CD4-positive, alpha-beta T cell (primary cell): ENCODE results near the gene MYH6. TPM values are rescaled to one million over a fixed set of nuclear protein-coding genes. Genes with fewer than 3 reads are reported as not detected.

Source experiments
- ATAC-seq: fragments of 200-7000 bp; cut with Tn5 transposase; one replicate; pipeline ENCODE4 v1.10.0; 2022; ENCODE audit warnings: mild to moderate bottlenecking; ENCODE audit not compliant: poor library complexity
- CTCF ChIA-PET: fragments of 350-600 bp; sonication (Branson Sonifier 250); formaldehyde crosslinking; loops from one replicate; lab custom pipeline; 2021; ENCODE audit warnings: antibody characterized with exemption, inconsistent platforms; lab: Charles Lee
- POLR2A ChIA-PET: fragments of 350-600 bp; sonication (Branson Sonifier 250); formaldehyde crosslinking; loops from one replicate; lab custom pipeline; 2021; ENCODE audit warnings: antibody characterized with exemption, inconsistent platforms; lab: Charles Lee
- DNase-seq, 14 experiments: peaks; one replicate each; pipeline ENCODE4 v3.0.0-alpha.2; 2013 to 2020; ENCODE audit warnings: mixed read lengths in 2 of 14
- H3K27ac ChIP-seq, 2 donors: one replicate each; pipeline versions ENCODE4 v1.5.1 to v1.7.0; 2013; ENCODE audit warnings: low read length in 2 of 2, low read depth in 1 of 2, mild to moderate bottlenecking in 1 of 2
- H3K27me3 ChIP-seq, 2 experiments: 1 replicate in 1 of 2; 2 replicates in 1 of 2; pipeline versions ENCODE4 v1.6.1 to v1.7.0; 2013; ENCODE audit warnings: low read length in 2 of 2, control low read depth in 1 of 2, mild to moderate bottlenecking in 1 of 2, moderate library complexity in 1 of 2; ENCODE audit not compliant: insufficient read depth in 2 of 2, control insufficient read depth in 1 of 2
- H3K36me3 ChIP-seq: one replicate; pipeline ENCODE4 v1.6.1; 2013; ENCODE audit warnings: low read length, control low read depth; ENCODE audit not compliant: insufficient read depth
- H3K4me1 ChIP-seq: one replicate; pipeline ENCODE4 v1.6.1; 2013; ENCODE audit warnings: low read length, control low read depth; ENCODE audit not compliant: insufficient read depth
- H3K4me3 ChIP-seq: one replicate; pipeline ENCODE4 v1.5.1; 2013; ENCODE audit warnings: mild to moderate bottlenecking, low read length, moderate library complexity
- H3K9me3 ChIP-seq, 2 experiments: 1 replicate in 1 of 2; 2 replicates in 1 of 2; pipeline versions ENCODE4 v1.6.1 to v1.7.0; 2013; ENCODE audit warnings: low read length in 2 of 2, mild to moderate bottlenecking in 2 of 2, control low read depth in 1 of 2, moderate library complexity in 1 of 2; ENCODE audit not compliant: control insufficient read depth in 1 of 2, insufficient read depth in 1 of 2
- H3K27ac Mint-ChIP-seq: one replicate; pipeline ENCODE4 v1.8.0; 2020; ENCODE audit warnings: mixed read lengths
- H3K27me3 Mint-ChIP-seq: one replicate; pipeline ENCODE4 v1.8.0; 2021; ENCODE audit warnings: mixed read lengths
- H3K36me3 Mint-ChIP-seq: one replicate; pipeline ENCODE4 v1.8.0; 2021; ENCODE audit warnings: low read depth, mixed read lengths
- H3K4me1 Mint-ChIP-seq: one replicate; pipeline ENCODE4 v1.8.0; 2021; ENCODE audit warnings: low read depth, mixed read lengths
- H3K4me3 Mint-ChIP-seq: one replicate; pipeline ENCODE4 v1.8.0; 2020; ENCODE audit warnings: mild to moderate bottlenecking, mixed read lengths
- H3K9me3 Mint-ChIP-seq: one replicate; pipeline ENCODE4 v1.8.0; 2020; ENCODE audit warnings: mixed read lengths
- intact Hi-C, 2 experiments: fragments of 100-400 bp; cut with DNase I in 1 of 2; cut with micrococcal nuclease in 1 of 2; formaldehyde crosslinking; loops; one replicate each; pipeline versions ENCODE4 v1.15.1 to v1.9.0; 2023 to 2025; cut with DNase I, micrococcal nuclease
- total RNA-seq, 174 experiments: library from RNA in 2 of 174; stranded (reverse) in 2 of 174; gene quantifications; one replicate each; pipeline ENCODE4 v1.2.3 and lab custom pipeline; 2021 to 2026
- TF ChIP-seq, protein P1 (sequence below): fragments of 200-600 bp; IDR thresholded peaks from one replicate; pipeline ENCODE4 v1.8.0; 2022; ENCODE audit warnings: antibody characterized with exemption, mild to moderate bottlenecking

MYH6 gene
- total RNA-seq, 2 experiments from 2014 or later: not detected

DNA sequence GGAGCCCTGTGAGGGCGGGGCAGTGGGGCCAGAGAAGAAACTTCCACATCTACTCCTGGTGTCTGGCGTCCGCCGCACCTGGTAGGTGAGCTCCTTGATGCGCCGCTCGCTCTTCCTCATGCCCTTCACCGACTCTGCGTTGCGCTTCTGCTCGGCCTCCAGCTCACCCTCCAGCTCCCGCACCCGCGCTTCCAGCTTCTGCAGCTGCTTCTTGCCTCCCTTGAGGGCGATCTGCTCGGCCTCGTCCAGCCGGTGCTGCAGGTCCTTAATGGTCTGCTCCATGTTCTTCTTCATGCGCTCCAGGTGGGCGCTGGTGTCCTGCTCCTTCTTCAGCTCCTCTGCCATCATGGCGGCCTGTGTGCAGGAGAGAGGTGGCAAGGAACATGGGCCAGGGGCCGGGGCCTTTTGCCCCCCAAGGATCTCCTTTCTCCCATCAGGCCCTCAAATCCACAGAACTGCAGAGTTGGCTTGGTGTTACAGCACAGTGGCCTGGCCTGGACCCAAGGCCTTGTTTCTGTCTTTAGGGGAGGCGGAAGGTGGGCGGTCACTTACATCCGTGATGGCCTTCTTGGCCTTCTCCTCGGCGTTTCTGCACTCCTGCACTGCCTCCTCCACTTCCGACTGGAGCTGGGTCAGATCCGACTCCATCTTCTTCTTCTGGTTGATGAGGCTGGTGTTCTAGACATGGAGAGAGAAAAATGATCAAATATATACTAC lies 23.6 kb downstream of the MYH6 start:
- ChIA-PET CTCF (no interaction called here), POLR2A (no interaction called here)
- intact Hi-C loops: no loop called here
- no peaks in the 10 kb centered on the region for H3K9me3 ChIP-seq
- no peaks in the 10 kb centered on the region for H3K36me3 Mint-ChIP-seq
- H3K4me1 Mint-ChIP-seq: no peaks in the 10 kb centered on the region
- no peak overlapping the region for H3K4me3 Mint-ChIP-seq
- no peak overlapping the region for H3K27ac ChIP-seq
- peaks cover 24% of the 10 kb centered on the region for H3K27me3 Mint-ChIP-seq
- H3K4me3 ChIP-seq: no peak overlapping the region
- no peak overlapping the region for H3K27ac Mint-ChIP-seq
- H3K4me1 ChIP-seq: no peaks in the 10 kb centered on the region
- no peaks in the 10 kb centered on the region for H3K27me3 ChIP-seq
- H3K9me3 Mint-ChIP-seq: no peaks in the 10 kb centered on the region
- TF ChIP-seq, protein P1, sequence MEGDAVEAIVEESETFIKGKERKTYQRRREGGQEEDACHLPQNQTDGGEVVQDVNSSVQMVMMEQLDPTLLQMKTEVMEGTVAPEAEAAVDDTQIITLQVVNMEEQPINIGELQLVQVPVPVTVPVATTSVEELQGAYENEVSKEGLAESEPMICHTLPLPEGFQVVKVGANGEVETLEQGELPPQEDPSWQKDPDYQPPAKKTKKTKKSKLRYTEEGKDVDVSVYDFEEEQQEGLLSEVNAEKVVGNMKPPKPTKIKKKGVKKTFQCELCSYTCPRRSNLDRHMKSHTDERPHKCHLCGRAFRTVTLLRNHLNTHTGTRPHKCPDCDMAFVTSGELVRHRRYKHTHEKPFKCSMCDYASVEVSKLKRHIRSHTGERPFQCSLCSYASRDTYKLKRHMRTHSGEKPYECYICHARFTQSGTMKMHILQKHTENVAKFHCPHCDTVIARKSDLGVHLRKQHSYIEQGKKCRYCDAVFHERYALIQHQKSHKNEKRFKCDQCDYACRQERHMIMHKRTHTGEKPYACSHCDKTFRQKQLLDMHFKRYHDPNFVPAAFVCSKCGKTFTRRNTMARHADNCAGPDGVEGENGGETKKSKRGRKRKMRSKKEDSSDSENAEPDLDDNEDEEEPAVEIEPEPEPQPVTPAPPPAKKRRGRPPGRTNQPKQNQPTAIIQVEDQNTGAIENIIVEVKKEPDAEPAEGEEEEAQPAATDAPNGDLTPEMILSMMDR: no peak
- ATAC-seq: no peak
- no peak for DNase-seq
- no peaks in the 10 kb centered on the region for H3K36me3 ChIP-seq

DNA sequence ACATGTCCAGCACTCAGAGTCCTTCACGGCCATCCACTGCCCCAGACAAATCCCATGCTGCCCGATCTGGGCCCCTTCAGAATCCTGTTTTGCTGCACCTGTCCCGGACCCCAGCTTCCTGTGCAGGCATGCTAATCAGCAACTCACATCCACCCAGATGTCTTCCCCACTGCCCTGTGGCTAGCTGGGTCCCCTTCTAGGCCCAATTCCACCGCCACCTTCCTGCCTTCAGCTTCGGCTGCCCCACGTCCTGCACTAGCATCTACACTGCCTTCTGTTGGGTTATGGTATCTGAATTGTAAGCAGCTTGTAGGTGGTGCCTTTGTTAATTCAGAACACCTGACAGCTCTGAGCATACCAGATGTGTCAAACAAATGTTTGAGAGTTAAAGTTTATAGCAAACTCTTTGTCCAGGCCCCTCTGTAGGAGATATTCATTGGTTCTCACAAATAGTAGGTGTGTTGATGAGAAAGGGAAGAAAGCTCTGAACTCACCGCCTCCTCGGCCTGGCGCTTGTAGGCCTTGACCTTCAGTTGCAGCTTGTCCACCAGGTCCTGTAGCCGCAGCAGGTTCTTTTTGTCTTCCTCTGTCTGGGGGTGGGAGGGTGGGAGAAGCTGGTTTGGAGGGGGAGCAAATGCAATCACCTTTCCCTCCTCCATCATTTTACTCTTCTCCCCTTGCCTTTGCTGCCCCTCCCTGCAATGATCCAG lies 25.2 kb downstream of the MYH6 start:
- Mint-ChIP-seq H3K9me3 (no peaks in the 10 kb centered on the region), H3K27ac (no peak overlapping the region), H3K36me3 (no peaks in the 10 kb centered on the region), H3K27me3 (peaks cover 24% of the 10 kb centered on the region), H3K4me1 (no peaks in the 10 kb centered on the region), H3K4me3 (no peak overlapping the region)
- intact Hi-C loops: no loop called here
- H3K9me3 ChIP-seq: no peaks in the 10 kb centered on the region
- TF ChIP-seq, protein P1: no peak
- no peak overlapping the region for H3K27ac ChIP-seq
- POLR2A ChIA-PET: no interaction called here
- DNase-seq (no peak), ATAC-seq (no peak)
- no peak overlapping the region for H3K4me3 ChIP-seq
- no peaks in the 10 kb centered on the region for H3K4me1 ChIP-seq
- no peaks in the 10 kb centered on the region for H3K36me3 ChIP-seq
- CTCF ChIA-PET: interaction anchor here (1.3 kb wide), 1 partner anchor 117 kb away, joined by 4 read pairs; no protein-coding TSS in a partner anchor
- H3K27me3 ChIP-seq: no peaks in the 10 kb centered on the region

DNA sequence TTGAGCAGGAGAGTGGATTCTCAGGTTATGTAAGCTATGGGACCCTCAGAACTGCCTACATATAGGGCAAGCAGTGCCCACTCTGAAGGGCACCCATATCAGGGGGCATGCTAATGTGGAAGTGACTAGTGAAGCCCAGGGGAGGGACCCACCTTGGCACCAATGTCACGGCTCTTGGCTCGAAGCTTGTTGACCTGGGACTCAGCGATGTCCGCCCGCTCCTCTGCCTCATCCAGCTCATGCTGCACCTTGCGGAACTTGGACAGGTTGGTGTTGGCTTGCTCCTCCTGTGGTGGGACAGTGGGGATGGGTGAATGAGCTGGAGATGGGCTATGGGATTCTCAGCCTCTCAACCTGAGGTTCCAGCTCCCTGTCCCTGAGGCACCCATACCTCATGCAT lies 25.8 kb downstream of the MYH6 start:
- no peaks in the 10 kb centered on the region for H3K36me3 ChIP-seq
- DNase-seq (no peak), ATAC-seq (no peak)
- H3K4me3 Mint-ChIP-seq: no peak overlapping the region
- intact Hi-C loops: no loop called here
- CTCF ChIA-PET: no interaction called here
- TF ChIP-seq, protein P1: no peak
- H3K9me3 Mint-ChIP-seq: no peaks in the 10 kb centered on the region
- no peaks in the 10 kb centered on the region for H3K9me3 ChIP-seq
- H3K36me3 Mint-ChIP-seq: no peaks in the 10 kb centered on the region
- H3K27ac Mint-ChIP-seq: no peak overlapping the region
- H3K27me3 ChIP-seq: no peaks in the 10 kb centered on the region
- H3K4me3 ChIP-seq: no peak overlapping the region
- POLR2A ChIA-PET: no interaction called here
- H3K4me1 ChIP-seq: no peaks in the 10 kb centered on the region
- H3K27ac ChIP-seq: no peak overlapping the region
- H3K4me1 Mint-ChIP-seq: no peaks in the 10 kb centered on the region
- H3K27me3 Mint-ChIP-seq: peaks cover 24% of the 10 kb centered on the region
